ENCODE measurements around the gene THEM4. TPM values are rescaled to one million over a fixed set of nuclear protein-coding genes. Genes with fewer than 3 reads are reported as not detected.

The THEM4 gene
- total and polyA plus RNA-seq, 3 experiments from 2014 or later, result 31.4 to 77.0 (median 31.7) TPM

DNA sequence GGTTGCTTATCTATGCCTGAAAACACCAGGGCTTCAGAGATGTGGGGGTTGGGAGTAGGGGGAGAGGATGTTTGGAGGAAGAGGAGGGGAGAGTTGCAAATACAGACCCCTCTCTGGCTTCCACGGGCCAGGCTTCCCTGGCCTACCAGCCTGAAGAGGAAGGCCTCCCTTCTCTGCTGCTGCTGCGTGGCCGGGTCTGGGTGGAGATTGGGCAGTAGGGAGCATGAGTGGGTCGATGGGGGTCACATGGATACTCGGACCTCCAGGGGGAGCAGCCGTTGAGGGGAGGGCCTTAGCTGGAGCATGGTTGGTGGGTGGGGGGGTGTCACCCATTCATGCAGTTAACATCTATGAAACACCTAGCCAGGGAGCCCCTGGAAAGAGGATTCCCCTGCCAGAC lies 79.3 kb downstream of the THEM4 start:
- no peak for DNase-seq
- Histone ChIP-seq H3K27ac (ENCODE audit: low read depth, low read length) (no peak overlapping the region), H3K9me3 (ENCODE audit: low read length) (no peaks in the 10 kb centered on the region), H3K36me3 (ENCODE audit: insufficient read depth, low read length) (no peaks in the 10 kb centered on the region), H3K27me3 (ENCODE audit: insufficient read depth, low read length, poor library complexity, severe bottlenecking) (no peaks in the 10 kb centered on the region), H3K4me3 (ENCODE audit: low read length) (no peak overlapping the region), H3K4me1 (ENCODE audit: insufficient read depth, low read length) (peaks cover 65% of the 10 kb centered on the region)
- Mint-ChIP-seq H3K27ac (peak overlapping the region; percentile 70 to 99 (median 92)), H3K4me3 (peak overlapping the region; percentile 51 to 86 (median 70)), H3K27me3 (peaks cover 0 to 1% of the 10 kb centered on the region in 2 donors), H3K36me3 (peaks cover 0 to 2% (median 0%) of the 10 kb centered on the region in 3 donors), H3K4me1 (peaks cover 69 to 84% (median 79%) of the 10 kb centered on the region in 3 donors), H3K9me3 (no peaks in the 10 kb centered on the region)
- ChIA-PET CTCF (interaction anchor here (0.6 to 1.0 kb wide), 2 partner anchors 13 to 15 kb away, joined by 3 read pairs; no protein-coding TSS in a partner anchor), POLR2A (interaction anchor here (0.6 to 2.2 kb wide), 3 partner anchors 10 to 67 kb away, joined by 3 to 6 read pairs (median 3); partner anchors contain the start of gene MRPL9)

DNA sequence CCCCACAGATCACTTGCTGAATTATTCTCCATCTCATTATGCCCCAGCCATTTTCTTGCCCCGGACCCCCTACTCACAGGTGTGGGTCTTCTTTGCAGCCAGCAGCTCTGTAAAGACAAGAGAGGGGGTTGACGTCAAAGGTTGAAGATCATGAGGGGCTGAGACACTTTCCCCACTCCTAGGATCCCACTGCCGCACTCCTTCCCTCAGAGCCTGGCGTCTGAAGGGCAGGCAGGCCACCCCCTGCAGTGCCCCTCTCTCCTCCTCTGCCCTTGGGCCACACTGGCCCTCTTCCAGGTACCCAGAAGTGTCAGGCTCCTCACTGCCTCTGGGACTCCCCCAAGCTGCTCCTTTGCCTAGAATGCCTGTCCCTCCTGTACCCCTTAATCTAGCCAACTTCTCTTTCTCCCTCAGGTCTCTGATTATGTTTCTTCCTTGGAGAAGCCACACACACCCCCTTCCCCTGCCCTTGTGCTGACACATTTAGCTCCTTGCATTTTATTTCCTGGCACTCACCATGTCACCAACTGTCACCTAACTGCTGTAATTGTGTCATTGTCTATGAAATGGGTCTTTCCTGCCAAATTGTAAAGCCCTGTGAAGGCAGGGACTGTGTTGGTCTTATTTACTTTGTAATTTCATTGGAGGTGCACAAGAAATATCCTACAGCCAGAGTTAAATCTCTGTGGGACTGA lies 79.8 kb downstream of the THEM4 start:
- Mint-ChIP-seq H3K27ac (peak overlapping the region; percentile 70 to 99 (median 90)), H3K4me3 (peak overlapping the region; percentile 51 to 90 (median 70)), H3K9me3 (no peaks in the 10 kb centered on the region), H3K4me1 (peaks cover 67 to 79% (median 78%) of the 10 kb centered on the region in 3 donors), H3K27me3 (peaks cover 0 to 1% of the 10 kb centered on the region in 2 donors), H3K36me3 (peaks cover 0 to 7% (median 0%) of the 10 kb centered on the region in 3 donors)
- Histone ChIP-seq H3K4me3 (ENCODE audit: low read length) (no peak overlapping the region), H3K27me3 (ENCODE audit: insufficient read depth, low read length, poor library complexity, severe bottlenecking) (no peaks in the 10 kb centered on the region), H3K4me1 (ENCODE audit: insufficient read depth, low read length) (peaks cover 63% of the 10 kb centered on the region), H3K9me3 (ENCODE audit: low read length) (no peaks in the 10 kb centered on the region), H3K36me3 (ENCODE audit: insufficient read depth, low read length) (no peaks in the 10 kb centered on the region), H3K27ac (ENCODE audit: low read depth, low read length) (no peak overlapping the region)
- POLR2A ChIA-PET, result interaction anchor here (2.2 kb wide), 1 partner anchor 67 kb away, joined by 6 read pairs; the partner anchor contains the start of gene MRPL9
- no peak for DNase-seq
- CTCF ChIA-PET, result interaction anchor here (1.0 kb wide), 1 partner anchor 40 kb away, joined by 3 read pairs; no protein-coding TSS in a partner anchor

GRCh38 chr1:151828921-151829320 lies 80.4 kb downstream of the THEM4 start:
- no peaks in the 10 kb centered on the region for H3K9me3 Mint-ChIP-seq
- Histone ChIP-seq H3K27ac (ENCODE audit: low read depth, low read length) (no peak overlapping the region), H3K4me3 (ENCODE audit: low read length) (no peak overlapping the region), H3K9me3 (ENCODE audit: low read length) (no peaks in the 10 kb centered on the region), H3K27me3 (ENCODE audit: insufficient read depth, low read length, poor library complexity, severe bottlenecking) (no peaks in the 10 kb centered on the region), H3K36me3 (ENCODE audit: insufficient read depth, low read length) (no peaks in the 10 kb centered on the region), H3K4me1 (ENCODE audit: insufficient read depth, low read length) (peaks cover 57% of the 10 kb centered on the region)
- H3K27me3 Mint-ChIP-seq, result peaks cover 0 to 1% of the 10 kb centered on the region in 2 donors
- no peak for DNase-seq
- peaks cover 0 to 8% (median 0%) of the 10 kb centered on the region in 3 donors for H3K36me3 Mint-ChIP-seq
- ChIA-PET CTCF (interaction anchor here (1.0 to 1.2 kb wide), 3 partner anchors 7 to 39 kb away, joined by 3 to 4 read pairs (median 3); no protein-coding TSS in a partner anchor), POLR2A (interaction anchor here (2.2 kb wide), 1 partner anchor 66 kb away, joined by 6 read pairs; the partner anchor contains the start of gene MRPL9)
- peak overlapping the region; percentile 51 to 90 (median 70) for H3K4me3 Mint-ChIP-seq
- peaks cover 66 to 73% (median 72%) of the 10 kb centered on the region in 3 donors for H3K4me1 Mint-ChIP-seq
- H3K27ac Mint-ChIP-seq, result peak overlapping the region; percentile 29 to 99 (median 90)

GRCh38 chr1:151827853-151828252 lies 81.5 kb downstream of the THEM4 start:
- DNase-seq, result peak in 2 of 5 donors; percentile 23 to 35
- no peaks in the 10 kb centered on the region for H3K9me3 ChIP-seq (ENCODE audit: low read length)
- no peaks in the 10 kb centered on the region for H3K27me3 ChIP-seq (ENCODE audit: insufficient read depth, low read length, poor library complexity, severe bottlenecking)
- no peak overlapping the region for H3K27ac ChIP-seq (ENCODE audit: low read depth, low read length)
- H3K27me3 Mint-ChIP-seq, result no peaks in the 10 kb centered on the region
- H3K4me1 Mint-ChIP-seq, result peaks cover 59 to 63% (median 62%) of the 10 kb centered on the region in 3 donors
- peak overlapping the region; percentile 38 to 97 (median 86) for H3K4me3 Mint-ChIP-seq
- peak overlapping the region; percentile 65 to 99 (median 90) for H3K27ac Mint-ChIP-seq
- no peak overlapping the region for H3K4me3 ChIP-seq (ENCODE audit: low read length)
- no peaks in the 10 kb centered on the region for H3K9me3 Mint-ChIP-seq
- H3K4me1 ChIP-seq (ENCODE audit: insufficient read depth, low read length), result peaks cover 50% of the 10 kb centered on the region
- CTCF ChIA-PET, result interaction anchor here (1.0 to 1.2 kb wide), 2 partner anchors 9 to 12 kb away, joined by 3 to 4 read pairs; no protein-coding TSS in a partner anchor
- peaks cover 0 to 8% (median 0%) of the 10 kb centered on the region in 3 donors for H3K36me3 Mint-ChIP-seq
- POLR2A ChIA-PET, result no interaction called here
- H3K36me3 ChIP-seq (ENCODE audit: insufficient read depth, low read length), result no peaks in the 10 kb centered on the region

DNA sequence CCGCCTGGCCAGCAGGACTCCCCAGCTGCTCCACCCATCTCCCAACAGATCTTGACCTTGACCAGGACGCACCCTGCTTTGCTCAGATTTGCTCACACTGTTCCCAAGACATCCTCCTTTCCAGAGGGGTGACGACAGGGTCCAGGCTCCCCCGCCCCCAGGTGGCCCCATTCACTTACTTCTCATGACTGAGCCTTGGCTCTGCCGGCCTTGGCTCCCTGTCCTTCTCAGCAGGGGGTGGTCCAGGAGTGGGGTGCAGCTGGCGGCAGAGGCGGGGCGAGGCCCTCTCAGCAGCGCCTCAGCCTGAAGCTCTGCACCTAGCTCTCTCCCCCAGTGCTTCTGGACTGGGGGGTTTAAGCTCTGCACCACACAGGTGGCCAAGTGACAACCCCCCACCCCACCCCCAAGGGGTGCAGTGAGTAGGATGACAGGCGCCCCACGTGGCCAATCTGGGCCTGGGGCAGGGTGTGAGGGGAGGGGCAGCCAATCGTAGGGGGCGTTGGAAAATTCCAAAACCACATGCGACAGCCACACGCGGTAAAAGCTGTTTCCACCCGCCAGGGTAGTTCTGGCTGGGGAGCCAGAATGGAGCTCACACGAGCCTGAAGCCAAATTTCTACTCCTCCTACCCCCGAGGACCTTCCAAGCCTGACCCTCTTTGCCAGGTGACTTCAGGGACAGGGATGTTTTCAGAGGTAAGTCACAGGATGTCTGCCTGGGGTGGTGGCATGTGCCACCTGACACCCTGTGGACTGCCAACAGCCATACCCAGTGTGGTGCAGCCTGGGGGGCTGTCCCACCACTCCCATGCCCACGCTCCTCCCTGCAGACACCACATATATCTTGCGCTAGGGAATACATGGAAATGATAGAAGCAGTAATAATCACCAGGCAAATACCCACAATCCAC lies 83.3 kb downstream of the THEM4 start:
- no peak overlapping the region for H3K4me3 ChIP-seq (ENCODE audit: low read length)

DNA sequence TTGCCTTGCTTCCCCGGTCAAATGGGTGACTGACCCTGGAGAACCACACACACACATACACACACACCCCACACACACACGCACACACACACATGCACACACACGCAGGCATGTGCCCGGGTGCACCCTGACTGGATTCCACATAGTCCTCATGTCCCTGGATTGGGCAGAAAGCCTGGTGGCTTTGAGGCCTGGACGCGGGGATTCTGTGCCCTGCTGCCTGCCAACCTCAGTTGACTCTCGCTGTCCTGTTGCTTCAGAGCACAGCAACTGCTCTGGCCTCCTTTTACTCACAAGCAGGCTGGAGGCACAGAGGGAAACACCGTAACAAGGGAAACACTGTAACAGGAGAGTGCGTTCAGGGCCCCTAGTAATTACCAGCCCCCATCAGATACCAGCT lies 84.1 kb downstream of the THEM4 start:
- Histone ChIP-seq H3K27me3 (ENCODE audit: insufficient read depth, low read length, poor library complexity, severe bottlenecking) (no peaks in the 10 kb centered on the region), H3K4me1 (ENCODE audit: insufficient read depth, low read length) (peaks cover 55% of the 10 kb centered on the region), H3K27ac (ENCODE audit: low read depth, low read length) (no peak overlapping the region), H3K4me3 (ENCODE audit: low read length) (no peak overlapping the region), H3K9me3 (ENCODE audit: low read length) (no peaks in the 10 kb centered on the region), H3K36me3 (ENCODE audit: insufficient read depth, low read length) (no peaks in the 10 kb centered on the region)
- no peak for DNase-seq
- H3K4me1 Mint-ChIP-seq, result peaks cover 52 to 62% (median 57%) of the 10 kb centered on the region in 3 donors
- H3K4me3 Mint-ChIP-seq, result peak overlapping the region; percentile 38 to 97 (median 87)
- H3K27me3 Mint-ChIP-seq, result no peaks in the 10 kb centered on the region
- no peaks in the 10 kb centered on the region for H3K9me3 Mint-ChIP-seq
- ChIA-PET POLR2A (no interaction called here), CTCF (interaction anchor here (1.4 to 1.5 kb wide), 2 partner anchors 11 to 14 kb away, joined by 4 to 7 read pairs; no protein-coding TSS in a partner anchor)
- peak overlapping the region in 7 of 8 donors; percentile 70 to 98 (median 88) for H3K27ac Mint-ChIP-seq
- H3K36me3 Mint-ChIP-seq, result peaks cover 0 to 8% (median 0%) of the 10 kb centered on the region in 3 donors

More for the DNA sequence above, 83.3 kb downstream of the THEM4 start:
- peaks cover 0 to 8% (median 0%) of the 10 kb centered on the region in 3 donors for H3K36me3 Mint-ChIP-seq
- H3K9me3 ChIP-seq (ENCODE audit: low read length), result no peaks in the 10 kb centered on the region
- no peak overlapping the region for H3K27ac ChIP-seq (ENCODE audit: low read depth, low read length)
- H3K27me3 ChIP-seq (ENCODE audit: insufficient read depth, low read length, poor library complexity, severe bottlenecking), result no peaks in the 10 kb centered on the region
- no peaks in the 10 kb centered on the region for H3K36me3 ChIP-seq (ENCODE audit: insufficient read depth, low read length)
- peaks cover 55% of the 10 kb centered on the region for H3K4me1 ChIP-seq (ENCODE audit: insufficient read depth, low read length)
- ChIA-PET POLR2A (interaction anchor here (0.5 kb wide), 1 partner anchor 79 kb away, joined by 3 read pairs; no protein-coding TSS in a partner anchor), CTCF (interaction anchor here (1.4 kb wide), 1 partner anchor 15 kb away, joined by 4 read pairs; no protein-coding TSS in a partner anchor)
- no peaks in the 10 kb centered on the region for H3K27me3 Mint-ChIP-seq
- DNase-seq, result peak in 2 of 5 donors; percentile 26 to 56
- peaks cover 52 to 62% (median 56%) of the 10 kb centered on the region in 3 donors for H3K4me1 Mint-ChIP-seq
- H3K9me3 Mint-ChIP-seq, result no peaks in the 10 kb centered on the region
- peak overlapping the region; percentile 53 to 97 (median 87) for H3K4me3 Mint-ChIP-seq
- H3K27ac Mint-ChIP-seq, result peak overlapping the region; percentile 70 to 99 (median 90)
